HG03378 (cell line): Measurements from ENCODE around the gene CGNL1.
A peak's percentile ranks its signal among the peaks of the same experiment; 100 is the strongest.

Experiments used
- ATAC-seq: cut with Tn5 transposase; IDR thresholded peaks from one replicate; pipeline ENCODE4 v1.9.1; 2021; ENCODE audit warnings: mild to moderate bottlenecking, moderate library complexity; ENCODE audit not compliant: unreplicated experiment

Gene CGNL1

GRCh38 chr15:57540736-57541135, 164.4 kb downstream of the CGNL1 start:
- peak; percentile 93 for ATAC-seq

- no peak for ATAC-seq
Measured at GRCh38 chr15:57541271-57541670, 165.0 kb downstream of the CGNL1 start.

GRCh38 chr15:57541805-57542504, 165.7 kb downstream of the CGNL1 start:
- no peak for ATAC-seq

DNA sequence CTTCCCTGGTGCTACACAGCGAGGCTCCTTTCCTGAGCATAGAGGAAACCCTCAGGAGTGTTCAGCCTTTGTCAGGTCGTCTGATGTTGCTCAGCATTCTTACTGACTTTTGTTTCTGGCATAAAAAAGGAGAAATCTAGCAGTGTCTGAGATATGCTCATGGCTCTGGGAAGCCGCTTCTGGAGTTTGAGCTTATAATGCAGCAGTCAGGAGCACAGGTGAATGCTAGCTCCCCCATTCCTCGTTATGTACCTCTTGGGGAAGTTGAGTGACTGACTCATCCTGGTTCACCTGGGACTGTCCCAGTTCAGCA, 166.2 kb downstream of the CGNL1 start:
- ATAC-seq: no peak

DNA sequence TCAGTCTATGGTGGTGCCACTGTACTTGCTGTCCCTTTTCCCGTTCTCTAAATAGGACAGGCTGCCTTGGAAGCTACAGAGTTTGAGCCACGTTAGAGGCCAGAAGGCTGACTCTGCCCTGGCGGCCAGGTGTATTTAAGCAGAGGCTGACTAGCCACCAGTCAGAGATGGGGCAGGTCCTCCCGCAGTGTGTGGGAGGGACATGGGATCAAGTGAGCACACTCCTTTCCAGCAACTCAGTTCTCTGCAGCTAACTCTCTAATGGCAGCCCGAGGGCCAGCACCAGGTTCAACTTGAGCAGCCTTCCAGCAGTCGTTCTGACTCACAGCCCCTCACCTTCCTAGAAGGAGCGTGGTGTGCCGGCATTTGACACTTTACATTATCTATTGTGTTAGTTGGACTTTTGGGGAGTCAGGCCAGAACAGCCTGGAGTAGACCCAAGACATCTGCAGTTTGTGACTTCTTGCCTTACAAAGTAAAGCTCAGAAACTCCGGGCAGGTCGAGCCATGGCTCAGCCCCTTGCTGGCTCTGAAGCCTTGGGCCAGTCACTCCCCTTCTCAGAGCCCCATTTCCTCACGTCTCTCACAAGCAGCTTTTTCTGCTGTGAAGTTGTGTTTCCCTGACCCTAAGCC, 168.7 kb downstream of the CGNL1 start:
- no peak for ATAC-seq

DNA sequence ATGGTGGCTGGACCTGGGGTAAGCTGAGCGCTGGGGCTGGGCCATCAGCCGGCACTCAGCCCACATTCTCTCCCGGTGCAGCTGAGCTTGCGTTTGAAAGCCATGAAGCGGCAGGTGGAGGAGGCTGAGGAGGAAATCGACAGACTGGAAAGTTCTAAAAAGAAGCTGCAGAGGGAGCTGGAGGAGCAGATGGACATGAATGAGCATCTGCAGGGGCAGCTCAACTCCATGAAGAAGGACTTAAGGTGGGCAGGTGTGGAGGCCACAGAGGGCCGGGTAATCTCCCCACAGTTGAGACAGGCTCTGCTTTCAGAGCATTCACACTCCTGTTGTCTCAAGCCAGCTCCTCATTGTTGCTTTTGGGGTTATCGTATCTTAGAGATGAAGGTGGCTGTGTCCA, 169.7 kb downstream of the CGNL1 start:
- ATAC-seq: no peak

- ATAC-seq: no peak
Measured at GRCh38 chr15:57547243-57547755, 171.0 kb downstream of the CGNL1 start.

GRCh38 chr15:57548351-57548750, 172.0 kb downstream of the CGNL1 start:
- ATAC-seq: no peak

- ATAC-seq: no peak
Measured at GRCh38 chr15:57548835-57549234, 172.5 kb downstream of the CGNL1 start.

DNA sequence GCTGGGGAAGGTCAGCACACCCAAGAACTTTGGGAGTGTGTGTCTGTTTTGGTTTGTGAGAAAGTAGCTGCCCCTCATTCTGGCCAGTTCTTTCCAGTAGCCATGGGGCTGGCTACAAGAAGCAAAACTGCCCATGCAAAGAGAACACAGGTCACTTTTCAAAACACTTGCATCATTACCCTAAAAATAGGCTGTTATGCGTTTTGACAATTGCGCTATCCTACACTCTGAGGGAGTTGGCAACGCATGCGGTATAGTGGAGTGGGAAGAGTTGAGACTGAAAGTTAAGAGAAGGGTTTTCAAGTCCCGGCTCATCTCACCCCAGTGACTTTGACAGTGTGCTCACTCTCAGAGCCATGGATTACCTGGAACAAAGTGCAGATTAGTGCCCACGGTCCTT, 173.6 kb downstream of the CGNL1 start:
- no peak for ATAC-seq

- ATAC-seq: no peak
Measured at GRCh38 chr15:57550640-57551039, 174.3 kb downstream of the CGNL1 start.

- no peak for ATAC-seq
Measured at GRCh38 chr15:57551715-57552677, 175.7 kb downstream of the CGNL1 start.

- ATAC-seq: no peak
Measured at GRCh38 chr15:57552678-57553334, 176.5 kb downstream of the CGNL1 start.

DNA sequence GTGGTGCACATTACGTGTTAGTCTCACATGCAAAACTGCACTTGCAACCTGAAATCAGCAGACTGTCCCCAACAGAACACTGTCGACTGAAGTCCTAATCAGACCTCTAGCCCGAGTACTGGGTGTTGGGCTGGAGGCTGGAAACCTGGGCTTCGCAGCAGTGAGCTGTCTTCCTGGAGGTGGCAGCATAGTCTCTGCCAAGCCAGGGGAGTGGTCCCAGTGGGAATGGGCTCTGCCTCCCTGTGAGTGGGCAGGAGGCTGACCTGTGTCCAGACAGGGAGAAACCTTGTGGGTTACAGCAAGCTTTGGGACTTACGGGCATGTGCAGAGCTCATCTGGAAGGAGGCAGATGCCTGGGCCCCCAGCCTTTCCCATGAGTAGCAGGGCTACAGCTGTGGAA, 177.2 kb downstream of the CGNL1 start:
- no peak for ATAC-seq

GRCh38 chr15:57554063-57554811, 177.9 kb downstream of the CGNL1 start:
- ATAC-seq: no peak

- no peak for ATAC-seq
Measured at GRCh38 chr15:57554812-57555179, 178.5 kb downstream of the CGNL1 start.

- no peak for ATAC-seq
Measured at GRCh38 chr15:57555270-57555669, 179.0 kb downstream of the CGNL1 start.

DNA sequence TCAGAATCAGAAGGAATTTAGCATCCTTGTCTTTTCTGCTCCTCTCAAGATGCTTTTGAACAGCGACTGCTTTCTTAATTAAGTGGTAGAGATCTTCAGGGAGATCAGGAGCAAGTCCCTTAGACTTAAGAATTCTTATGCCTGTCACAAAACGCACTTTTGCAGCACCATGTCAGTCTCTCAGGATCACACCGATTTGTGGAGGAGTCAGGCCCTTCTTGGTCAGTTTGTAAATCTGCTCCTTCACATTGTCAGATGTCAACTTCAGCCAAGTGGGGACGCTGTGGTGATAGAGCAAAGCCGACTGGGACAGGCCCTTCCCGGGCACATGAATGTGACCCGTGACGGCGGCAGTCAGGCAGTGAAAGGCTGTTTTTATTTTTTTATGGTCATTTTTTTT, 179.7 kb downstream of the CGNL1 start:
- no peak for ATAC-seq

DNA sequence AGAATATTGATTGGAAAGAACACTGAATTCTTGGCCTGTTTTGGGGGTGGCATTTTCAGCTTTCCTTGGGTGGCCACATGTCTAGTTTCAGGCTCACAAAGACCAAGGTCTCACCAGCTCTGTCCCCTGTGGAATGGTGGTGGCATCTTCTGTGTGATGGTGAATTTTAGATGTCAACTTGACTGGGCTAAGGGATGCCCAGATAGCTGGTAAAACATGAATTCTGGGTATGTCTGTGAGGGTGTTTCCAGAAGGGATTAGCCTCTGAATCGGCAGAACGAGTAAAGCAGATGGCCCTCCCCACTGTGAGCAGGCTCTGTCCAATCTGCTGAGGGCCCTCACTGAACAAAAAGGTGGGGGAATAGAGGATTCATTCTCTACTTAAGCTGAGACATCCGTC, 181.0 kb downstream of the CGNL1 start:
- ATAC-seq: no peak

GRCh38 chr15:57557810-57558209, 181.5 kb downstream of the CGNL1 start:
- no peak for ATAC-seq
